T1000 (cell line): ENCODE measurements around the gene SON.

ENCODE experiments used
- DNase-seq: peaks from one replicate; lab custom pipeline; 2025; ENCODE audit warnings: mixed read lengths; lab: John Stamatoyannopoulos, UW

Gene SON

DNA sequence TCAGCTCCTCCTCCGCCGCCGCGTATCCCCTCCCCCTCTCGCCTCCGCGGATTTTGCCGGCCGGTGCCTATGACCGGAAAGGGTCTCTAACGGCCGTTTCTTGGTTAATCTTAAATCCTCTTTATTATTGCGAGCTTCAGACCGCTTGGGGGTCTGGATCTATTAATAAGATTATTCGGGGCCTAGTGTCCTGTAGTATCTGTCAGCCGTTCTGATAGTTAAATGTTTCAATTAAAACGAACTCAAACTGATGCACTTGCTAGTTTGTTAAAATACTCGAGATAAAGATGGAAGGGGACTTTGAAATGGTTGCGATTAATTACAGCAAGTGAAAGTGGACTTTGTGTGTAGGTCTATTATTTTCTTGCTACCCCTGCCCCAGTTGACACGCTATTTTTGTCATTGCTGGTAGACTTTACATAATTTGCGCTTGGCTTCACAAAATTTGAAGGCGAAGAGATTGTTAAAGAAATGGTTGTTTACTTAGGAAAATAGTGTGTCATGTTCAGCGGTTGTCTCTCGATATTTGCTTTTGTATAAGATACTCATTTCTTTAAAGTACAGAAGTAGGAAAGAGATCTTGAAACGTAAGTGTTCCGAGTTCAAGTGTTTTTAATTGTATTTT is 779 bp downstream of the SON start:
- DNase-seq = no peak

GRCh38 chr21:33544451-33545195 is 1.8 kb downstream of the SON start:
- no peak for DNase-seq

DNA sequence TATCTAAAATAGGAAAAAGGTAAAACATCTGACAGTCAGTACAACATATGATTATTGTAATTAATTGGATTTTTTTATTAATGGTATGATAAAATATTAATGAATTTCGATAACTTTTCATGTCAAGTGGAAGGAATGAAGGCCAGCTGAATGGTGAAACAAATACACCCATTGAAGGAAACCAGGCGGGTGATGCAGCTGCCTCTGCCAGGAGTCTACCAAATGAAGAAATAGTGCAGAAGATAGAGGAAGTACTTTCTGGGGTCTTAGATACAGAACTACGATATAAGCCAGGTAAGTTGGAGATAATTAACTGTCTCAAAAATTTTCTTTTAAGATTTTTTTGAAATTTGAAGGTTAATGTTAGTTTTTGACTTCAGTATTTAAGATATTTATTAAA is 3.2 kb downstream of the SON start:
- no peak for DNase-seq

DNA sequence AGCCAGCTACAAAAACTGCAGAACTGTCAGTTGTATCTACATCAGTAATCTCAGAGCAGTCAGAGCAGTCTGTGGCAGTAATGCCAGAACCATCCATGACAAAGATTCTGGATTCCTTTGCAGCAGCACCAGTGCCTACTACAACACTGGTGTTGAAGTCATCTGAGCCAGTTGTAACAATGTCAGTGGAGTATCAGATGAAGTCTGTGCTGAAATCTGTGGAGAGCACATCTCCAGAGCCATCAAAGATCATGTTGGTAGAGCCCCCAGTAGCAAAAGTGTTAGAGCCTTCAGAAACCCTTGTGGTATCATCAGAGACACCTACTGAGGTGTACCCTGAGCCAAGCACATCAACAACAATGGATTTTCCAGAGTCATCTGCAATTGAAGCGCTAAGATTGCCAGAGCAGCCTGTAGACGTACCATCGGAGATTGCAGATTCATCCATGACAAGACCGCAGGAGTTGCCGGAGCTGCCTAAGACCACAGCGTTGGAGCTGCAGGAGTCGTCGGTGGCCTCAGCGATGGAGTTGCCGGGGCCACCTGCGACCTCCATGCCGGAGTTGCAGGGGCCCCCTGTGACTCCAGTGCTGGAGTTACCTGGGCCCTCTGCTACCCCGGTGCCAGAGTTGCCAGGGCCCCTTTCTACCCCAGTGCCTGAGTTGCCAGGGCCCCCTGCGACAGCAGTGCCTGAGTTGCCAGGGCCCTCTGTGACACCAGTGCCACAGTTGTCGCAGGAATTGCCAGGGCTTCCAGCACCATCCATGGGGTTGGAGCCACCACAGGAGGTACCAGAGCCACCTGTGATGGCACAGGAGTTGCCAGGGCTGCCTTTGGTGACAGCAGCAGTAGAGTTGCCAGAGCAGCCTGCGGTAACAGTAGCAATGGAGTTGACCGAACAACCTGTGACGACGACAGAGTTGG is 7.3 kb downstream of the SON start:
- DNase-seq = no peak

DNA sequence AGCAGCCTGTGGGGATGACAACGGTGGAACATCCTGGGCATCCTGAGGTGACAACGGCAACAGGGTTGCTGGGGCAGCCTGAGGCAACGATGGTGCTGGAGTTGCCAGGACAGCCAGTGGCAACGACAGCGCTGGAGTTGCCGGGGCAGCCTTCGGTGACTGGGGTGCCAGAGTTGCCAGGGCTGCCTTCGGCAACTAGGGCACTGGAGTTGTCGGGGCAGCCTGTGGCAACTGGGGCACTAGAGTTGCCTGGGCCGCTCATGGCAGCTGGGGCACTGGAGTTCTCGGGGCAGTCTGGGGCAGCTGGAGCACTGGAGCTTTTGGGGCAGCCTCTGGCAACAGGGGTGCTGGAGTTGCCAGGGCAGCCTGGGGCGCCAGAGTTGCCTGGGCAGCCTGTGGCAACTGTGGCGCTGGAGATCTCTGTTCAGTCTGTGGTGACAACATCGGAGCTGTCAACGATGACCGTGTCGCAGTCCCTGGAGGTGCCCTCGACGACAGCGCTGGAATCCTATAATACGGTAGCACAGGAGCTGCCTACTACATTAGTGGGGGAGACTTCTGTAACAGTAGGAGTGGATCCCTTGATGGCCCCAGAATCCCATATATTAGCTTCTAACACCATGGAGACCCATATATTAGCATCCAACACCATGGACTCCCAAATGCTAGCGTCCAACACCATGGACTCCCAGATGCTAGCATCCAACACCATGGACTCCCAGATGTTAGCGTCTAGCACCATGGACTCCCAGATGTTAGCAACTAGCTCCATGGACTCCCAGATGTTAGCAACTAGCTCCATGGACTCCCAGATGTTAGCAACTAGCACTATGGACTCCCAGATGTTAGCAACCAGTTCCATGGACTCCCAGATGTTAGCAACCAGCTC is 8.2 kb downstream of the SON start:
- no peak for DNase-seq

GRCh38 chr21:33551664-33552063 is 8.8 kb downstream of the SON start:
- no peak for DNase-seq

DNA sequence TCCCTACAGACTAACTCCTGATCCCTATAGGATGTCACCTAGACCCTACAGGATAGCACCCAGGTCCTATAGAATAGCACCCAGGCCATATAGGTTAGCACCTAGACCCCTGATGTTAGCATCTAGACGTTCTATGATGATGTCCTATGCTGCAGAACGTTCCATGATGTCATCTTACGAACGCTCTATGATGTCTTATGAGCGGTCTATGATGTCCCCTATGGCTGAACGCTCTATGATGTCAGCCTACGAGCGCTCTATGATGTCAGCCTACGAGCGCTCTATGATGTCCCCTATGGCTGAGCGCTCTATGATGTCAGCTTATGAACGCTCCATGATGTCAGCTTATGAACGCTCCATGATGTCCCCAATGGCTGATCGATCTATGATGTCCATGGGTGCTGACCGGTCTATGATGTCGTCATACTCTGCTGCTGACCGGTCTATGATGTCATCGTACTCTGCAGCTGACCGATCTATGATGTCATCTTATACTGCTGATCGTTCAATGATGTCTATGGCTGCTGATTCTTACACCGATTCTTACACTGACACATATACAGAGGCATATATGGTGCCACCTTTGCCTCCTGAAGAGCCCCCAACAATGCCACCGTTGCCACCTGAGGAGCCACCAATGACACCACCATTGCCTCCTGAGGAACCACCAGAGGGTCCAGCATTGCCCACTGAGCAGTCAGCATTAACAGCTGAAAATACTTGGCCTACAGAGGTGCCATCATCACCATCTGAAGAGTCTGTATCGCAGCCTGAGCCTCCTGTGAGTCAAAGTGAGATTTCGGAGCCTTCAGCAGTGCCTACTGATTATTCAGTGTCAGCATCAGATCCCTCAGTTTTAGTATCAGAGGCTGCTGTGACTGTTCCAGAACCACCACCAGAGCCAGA is 9.5 kb downstream of the SON start:
- DNase-seq = no peak

DNA sequence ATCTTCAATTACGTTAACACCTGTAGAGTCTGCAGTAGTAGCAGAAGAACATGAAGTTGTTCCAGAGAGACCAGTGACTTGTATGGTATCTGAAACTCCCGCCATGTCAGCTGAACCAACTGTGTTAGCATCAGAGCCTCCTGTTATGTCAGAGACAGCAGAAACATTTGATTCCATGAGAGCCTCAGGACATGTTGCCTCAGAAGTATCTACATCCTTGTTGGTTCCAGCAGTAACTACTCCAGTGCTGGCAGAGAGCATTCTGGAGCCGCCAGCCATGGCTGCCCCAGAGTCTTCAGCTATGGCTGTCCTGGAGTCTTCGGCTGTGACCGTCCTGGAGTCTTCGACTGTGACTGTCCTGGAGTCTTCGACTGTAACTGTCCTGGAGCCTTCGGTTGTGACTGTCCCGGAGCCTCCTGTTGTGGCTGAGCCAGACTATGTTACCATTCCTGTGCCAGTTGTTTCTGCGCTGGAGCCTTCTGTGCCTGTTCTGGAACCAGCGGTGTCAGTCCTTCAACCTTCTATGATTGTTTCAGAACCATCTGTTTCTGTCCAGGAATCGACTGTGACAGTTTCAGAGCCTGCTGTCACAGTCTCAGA is 10.3 kb downstream of the SON start:
- DNase-seq = no peak

GRCh38 chr21:33554236-33554981 is 11.6 kb downstream of the SON start:
- DNase-seq = no peak

GRCh38 chr21:33554982-33555344 is 12.1 kb downstream of the SON start:
- no peak for DNase-seq

DNA sequence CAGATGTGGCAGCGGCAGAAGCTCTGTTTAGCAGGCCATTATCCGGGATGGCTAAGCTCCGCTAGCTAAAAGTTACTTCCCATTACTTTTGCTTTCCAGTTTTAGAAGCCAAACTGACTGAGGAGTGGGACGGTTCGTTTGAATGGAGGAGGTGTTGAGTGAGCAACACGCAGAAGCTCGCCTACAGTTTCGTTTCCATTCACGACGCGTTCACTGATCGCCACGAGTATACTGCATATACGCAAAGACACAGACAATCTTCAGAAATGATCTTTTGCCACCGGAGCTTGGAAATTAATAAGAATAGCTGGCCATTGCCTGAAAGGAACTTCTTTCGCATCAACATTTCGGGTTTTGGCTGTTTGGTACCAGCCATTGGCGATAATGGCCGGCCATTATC is 14.6 kb downstream of the SON start:
- no peak for DNase-seq

DNA sequence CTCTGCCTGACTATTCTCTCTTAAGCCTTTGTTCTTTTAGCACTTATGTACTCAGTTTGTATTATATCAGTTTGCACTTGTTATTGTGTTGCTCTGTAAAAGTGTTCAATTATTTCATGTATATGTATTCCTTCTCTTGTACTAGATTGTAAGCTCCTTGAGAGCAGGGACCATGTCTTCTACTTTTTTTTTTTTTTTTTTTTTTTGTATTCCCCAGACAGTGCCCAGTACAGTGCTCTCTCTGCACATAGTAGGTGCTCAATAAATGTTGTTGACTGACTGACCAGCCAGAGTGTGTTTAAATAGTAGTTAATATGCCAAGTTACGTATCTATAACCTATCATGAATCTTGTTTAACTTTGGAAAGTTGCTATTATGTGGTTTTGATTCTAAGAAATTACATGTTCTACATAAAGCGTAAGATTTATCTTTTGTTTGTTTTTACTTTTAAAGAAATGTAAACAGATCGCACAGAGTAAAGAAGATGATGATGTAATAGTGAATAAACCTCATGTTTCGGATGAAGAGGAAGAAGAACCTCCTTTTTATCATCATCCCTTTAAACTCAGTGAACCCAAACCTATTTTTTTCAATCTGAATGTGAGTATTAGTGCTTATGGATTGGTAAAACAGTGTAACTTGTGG is 16.1 kb downstream of the SON start:
- DNase-seq = no peak

DNA sequence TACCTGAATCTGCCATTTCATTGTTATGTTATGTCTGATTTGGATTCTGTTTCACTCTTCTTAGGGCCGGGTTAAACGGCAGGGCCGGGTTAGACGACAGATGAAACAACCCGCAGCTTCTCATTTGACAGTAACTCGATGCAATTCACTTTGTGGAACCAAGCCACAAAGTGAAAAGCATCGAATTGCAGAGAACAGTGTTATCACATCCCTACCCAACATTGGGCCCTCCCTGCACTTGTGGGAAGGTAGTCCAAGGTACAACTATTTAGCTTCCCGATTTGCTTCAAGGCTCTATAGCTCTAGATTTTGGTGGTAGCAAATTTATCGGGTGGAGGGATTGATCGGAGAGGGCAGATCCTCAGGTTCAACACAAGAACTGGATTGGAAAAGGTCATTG is 17.0 kb downstream of the SON start:
- no peak for DNase-seq

GRCh38 chr21:33560965-33561364 is 18.1 kb downstream of the SON start:
- no peak for DNase-seq

DNA sequence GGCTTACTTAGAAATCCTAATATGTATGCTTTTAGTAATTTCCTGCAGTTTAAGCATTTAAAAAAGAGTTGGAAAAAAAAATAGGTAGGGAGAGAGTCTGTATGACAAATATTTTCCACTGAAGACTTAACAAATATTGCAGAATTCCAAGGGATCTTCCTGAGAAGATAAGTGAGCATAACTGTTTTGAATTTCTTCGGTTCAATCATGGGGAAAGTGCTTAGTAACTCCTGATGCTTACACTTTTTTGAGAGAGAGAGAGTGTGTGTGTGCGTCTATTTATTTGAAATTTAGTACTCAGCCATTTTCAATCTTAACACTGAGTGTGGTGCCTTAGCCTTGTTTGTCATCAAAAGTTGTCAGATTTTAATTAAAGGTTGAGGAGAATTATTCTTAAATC is 18.5 kb downstream of the SON start:
- DNase-seq = no peak

DNA sequence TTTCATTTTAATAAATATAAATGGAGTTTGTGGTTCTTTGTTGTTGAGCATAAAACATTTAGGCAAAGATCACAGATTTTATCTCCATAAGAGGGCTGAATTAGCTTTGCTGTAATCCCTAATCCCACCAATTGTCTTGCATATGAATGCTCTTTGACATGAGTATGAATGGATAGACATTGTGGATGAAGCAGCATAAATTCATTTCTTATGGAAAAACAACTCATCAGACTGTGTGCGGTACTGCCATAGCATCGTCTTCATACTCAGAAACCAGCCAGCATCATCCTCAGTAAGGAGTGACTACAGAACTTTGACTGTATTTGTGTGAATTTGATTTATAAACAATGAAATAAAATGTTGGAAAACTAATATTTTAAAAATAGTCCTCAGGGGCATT is 19.6 kb downstream of the SON start:
- no peak for DNase-seq

- no peak for DNase-seq
Measured at GRCh38 chr21:33566514-33566913, 23.7 kb downstream of the SON start.

GRCh38 chr21:33567914-33568313 is 25.1 kb downstream of the SON start:
- DNase-seq = no peak

DNA sequence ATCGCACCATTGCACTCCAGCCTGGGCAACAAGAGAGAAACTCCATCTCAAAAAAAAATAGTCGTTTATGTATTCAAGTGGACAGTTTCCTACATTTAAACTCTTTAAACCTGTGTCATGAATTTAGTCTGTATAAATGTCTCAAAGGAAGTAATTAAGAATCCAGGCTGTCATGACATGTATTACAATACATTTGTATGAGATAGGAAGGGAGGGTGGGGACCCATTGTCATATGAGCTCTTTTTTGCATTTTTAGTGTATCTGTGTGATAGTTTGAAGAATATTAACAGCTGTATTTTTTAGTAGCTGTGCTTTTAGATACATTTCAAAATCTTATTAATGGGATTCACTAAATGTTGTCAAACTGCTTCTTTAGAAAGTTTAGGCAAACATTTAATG is 25.6 kb downstream of the SON start:
- no peak for DNase-seq
